ENCODE measurements around the gene PXDC1.

Gene PXDC1

DNA sequence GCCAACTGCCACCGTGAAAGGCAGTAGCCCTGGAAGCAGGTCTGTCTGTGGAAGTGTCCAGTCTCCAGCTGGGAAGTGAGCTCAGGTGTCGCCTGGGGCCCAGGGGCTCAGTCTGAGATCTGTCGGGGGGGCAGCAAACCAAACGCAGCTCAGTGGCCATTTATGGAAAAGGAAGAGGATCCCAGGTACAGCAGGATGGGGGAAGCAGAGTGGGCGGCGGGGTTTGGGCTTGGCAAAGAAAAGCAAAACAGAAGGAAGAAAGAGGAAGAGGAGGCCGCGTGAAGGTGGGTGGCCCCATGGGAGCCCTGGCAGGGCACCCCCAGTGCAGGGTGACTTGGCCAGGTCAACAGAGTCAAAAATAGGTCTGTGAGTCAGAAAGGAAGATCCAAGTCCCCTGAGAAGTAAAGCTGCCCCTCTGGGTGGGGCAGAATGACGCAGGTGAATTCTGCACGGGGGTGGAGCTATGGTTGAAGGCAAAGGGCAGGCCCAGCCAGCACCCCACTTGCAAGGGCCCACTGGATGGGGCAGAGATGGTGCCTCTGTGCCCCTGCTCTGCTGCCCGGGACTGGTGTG is 5.3 kb downstream of the PXDC1 start:
- no peak for DNase-seq

DNA sequence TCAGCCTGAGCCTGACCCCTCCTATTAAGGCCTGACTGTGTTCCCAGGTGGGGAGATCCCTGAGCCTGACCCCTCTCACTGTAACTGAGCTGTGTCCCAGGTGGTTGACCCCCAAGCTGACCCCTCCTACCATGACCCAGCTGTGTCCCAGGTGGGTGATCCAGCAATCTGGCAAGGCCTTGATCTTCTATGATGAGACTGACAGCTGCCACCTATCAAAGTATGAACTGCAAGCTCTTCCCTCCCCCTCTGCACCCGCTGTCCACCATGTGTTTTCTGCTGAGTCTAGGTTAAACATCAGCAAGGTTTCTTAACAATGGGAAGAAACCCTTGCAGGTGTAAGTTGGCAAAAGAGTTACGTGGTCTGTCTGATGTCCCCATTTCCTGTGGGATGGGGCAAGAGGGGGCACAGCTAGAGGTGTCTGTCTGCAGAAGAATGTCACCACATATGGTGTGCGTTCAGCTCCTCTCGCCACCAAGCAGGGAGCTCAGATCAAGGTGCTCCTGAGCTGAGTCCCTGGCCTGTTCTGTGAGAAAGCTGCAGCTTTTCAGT is 5.9 kb downstream of the PXDC1 start:
- no peak for DNase-seq

DNA sequence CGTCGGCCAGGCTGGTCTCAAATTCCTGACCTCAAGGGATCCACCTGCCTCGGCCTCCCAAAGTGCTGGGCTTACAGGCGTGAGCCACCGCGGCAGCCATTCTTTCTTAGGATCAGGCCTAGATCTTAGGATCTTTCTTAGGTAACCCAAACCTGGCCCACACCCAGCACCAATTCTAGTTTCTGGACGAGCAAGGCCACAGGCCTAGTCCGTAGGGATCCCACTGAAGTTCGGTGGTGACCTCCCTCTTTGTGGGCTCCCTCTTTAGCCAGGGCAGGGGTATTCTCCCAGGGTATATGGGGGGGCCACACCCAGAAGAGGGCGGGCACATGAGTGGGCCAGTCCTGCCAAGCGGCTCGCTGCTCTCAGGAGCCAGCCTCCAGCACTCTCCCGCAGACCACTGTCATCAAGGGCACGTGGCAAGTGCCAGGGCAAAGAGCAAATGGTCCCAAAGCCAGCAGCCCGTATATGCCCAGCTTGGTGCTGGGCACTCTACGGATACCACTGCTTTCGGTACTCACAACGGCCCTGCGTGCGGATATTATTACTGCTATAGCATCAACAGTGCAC is 6.5 kb downstream of the PXDC1 start:
- DNase-seq, result no peak

DNA sequence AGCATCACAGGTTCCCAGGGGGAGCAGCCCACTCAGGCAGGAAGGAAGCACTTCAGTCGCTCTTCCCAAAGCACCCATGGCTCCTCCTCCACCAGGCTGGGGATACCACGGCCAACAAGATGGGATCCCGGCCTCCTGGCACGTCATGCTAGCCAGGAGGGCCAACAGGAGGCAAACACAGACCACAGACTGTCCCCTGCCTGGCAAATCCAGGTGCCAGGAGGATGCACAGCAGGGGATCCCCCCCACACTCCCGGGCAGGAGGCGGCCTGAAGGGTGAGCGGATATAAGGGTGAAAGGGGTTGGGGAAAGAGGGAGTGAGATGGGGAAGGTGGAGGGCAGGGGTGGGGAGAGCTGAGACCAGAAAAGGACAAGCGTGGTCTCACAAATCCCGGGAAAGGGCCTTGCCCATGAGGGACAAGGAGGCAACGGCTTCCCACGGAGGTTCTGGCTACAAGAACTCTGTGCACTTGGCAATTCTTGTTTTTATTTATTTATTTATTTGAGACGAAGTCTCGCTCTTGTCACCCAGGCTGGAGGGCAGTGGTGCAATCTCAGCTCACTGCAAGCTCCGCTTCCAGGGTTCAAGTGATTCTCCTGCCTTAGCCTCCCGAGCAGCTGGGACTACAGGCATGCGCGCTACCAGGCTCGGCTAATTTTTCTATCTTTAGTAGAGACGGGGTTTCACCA is 7.2 kb downstream of the PXDC1 start:
- DNase-seq, result no peak

DNA sequence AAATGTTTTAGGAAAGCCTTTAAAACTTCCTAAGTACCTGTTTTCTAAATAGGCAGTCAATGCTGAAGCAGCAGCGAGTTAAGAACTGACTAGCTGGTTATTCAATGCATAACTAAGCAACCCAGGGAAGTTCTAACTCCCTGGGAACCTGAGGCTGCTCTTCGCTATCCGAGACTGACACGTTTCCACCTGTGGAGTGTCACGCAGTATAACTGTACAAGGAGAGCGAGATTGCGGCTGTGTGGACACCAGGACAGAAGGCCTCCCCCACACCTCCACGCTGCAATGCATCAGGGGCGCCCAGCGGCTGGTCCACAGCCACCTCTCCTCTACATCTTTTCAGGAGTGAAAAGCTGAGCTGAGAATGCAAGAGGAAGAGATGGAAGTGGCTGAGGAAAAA is 8.0 kb downstream of the PXDC1 start:
- DNase-seq, result no peak

DNA sequence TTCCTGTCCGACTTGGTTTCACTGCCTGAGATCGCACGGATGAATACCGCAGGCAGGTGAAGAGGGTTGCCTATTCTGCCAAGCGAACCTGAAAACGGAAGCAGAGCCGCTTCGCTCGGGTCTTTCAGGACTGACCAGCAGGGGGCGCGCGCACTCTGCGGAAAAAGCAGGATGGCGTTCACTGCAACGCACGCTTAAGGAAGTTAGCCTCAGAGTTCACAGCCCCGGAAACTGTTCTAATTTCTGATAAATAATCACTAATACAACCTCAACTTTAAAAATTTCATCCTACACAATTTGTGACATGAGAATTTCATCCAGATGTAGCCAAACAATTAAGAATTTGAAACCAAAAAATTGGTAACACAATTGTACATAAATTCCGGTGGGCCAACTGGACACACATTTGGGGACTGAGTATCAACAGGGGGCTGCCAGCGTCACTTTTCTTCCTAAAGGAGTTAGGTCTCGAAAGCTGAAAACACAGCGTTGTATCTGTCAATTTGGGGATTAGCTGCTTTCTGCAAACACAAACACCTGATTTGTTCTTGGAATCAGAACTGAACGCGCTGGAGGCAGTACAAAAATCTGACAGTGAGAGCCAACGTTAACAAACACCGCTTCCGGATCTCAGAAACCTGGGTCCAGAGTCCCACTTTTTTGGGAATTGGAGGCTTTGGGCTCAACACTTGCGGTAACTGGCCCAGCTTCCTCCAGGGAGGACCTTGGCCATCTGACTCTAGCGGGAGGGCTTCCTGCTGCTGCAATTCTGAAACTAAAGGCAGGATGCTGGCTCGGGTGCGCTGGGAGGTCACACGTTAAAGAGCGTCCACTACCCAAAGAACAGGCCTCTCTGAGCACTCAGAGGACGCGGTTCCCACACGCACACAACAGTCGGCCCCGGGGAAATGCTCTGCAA is 8.8 kb downstream of the PXDC1 start:
- DNase-seq, result peak; percentile 46

DNA sequence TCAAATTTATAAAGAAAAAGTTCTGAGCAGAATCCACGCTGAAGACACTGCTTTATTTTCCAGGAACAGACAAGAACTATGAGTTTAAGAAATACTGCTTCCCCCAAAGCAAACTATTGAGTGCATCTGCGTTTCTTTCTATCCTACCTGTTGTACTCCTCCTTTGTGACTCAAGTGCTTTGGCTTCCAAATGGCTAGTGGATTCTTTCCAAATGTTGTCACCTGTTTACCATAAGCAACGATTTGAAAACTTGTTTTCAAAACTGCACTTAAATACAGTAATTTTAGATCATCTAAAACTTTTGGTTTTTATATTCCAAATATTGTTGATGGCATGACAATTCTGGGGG is 9.5 kb downstream of the PXDC1 start:
- DNase-seq, result no peak

DNA sequence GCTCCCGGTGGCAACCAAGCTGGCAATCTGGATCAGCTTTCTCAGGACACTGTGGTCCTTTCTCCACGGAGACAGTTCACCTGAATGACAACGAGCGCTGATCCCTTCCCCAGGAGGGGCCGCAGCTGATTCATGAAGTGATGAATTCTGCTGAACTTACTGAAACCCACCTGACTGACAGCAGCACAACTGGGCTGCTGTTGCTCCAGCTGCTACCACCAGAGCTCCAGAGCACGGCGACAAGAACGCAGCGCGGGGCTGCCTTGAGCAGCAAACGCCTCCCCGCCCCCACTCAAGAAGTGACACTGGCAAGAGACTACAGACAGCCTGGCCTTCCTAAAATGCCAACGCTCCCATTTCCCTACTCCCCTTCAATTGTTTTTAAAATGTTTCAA is 10.0 kb downstream of the PXDC1 start:
- no peak for DNase-seq

DNA sequence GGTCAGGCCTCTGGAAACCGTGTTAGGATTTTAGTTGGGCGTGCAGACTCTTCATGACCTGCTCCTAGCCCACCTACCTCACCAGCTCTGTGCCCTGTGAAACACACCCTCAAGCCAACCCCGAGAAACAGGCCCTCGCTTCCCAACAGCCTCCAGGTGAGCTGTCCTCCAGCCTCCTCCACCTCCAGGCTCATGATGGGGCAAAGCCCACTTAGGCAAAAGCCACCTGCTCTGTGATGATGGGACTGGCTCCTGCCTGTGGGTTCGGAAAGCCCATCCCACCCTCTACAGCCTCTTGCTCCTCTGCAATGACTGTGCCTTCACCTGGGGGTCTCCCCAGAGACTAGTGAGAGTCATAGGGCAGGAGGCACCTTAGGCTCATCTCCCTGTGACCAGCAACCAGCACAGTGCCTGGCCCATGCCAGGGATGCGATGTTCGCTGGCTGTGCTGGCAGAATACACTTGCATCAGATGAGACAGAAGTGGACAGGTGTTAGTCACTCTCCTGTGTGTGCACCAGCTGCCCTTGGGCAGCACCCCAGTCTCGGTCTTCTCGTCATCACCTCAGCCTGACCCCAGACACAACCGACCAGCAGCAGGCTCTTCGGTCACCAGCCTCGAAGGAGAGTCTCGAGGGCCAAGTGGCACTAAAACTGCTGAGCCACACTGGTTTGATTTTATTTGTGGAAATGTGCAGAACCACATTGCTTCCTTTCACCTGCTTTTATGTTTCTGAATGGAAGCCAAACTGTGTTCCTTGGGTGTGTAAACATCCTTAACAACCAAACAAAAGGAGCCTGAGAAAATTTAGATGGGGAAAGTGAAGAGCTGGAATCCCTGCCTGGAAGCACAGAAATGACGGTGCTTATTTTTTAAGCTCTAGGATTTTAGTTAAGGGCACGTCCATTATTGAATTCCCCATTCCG is 10.7 kb downstream of the PXDC1 start:
- no peak for DNase-seq

DNA sequence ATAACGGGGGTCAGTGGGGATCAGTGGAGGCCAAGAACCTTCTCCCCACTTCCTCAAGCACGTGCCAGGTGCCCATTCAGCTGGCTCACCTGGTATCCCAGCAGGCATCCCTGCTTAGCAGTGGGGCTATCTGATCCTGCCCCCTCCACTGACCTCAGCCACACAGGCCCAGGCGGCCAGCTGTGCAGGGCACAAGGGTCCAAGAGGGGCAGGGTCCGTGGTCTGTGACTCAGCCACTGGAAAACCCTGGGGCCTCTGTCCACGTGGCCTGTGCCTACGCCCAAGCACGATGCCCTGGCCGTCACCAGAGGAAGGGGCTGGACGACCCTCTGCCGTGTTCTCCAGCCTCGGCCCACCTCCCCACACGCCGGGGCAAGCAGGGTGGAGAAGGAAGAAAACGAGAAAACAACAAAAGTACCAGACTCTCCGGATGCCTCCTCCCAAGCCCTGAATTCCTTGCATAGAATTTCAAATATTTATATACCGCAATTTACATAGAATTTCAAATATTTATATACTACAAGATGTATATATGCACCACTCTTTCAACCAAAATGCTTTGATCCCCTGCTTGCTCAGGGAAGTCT is 12.1 kb downstream of the PXDC1 start:
- DNase-seq, result no peak

DNA sequence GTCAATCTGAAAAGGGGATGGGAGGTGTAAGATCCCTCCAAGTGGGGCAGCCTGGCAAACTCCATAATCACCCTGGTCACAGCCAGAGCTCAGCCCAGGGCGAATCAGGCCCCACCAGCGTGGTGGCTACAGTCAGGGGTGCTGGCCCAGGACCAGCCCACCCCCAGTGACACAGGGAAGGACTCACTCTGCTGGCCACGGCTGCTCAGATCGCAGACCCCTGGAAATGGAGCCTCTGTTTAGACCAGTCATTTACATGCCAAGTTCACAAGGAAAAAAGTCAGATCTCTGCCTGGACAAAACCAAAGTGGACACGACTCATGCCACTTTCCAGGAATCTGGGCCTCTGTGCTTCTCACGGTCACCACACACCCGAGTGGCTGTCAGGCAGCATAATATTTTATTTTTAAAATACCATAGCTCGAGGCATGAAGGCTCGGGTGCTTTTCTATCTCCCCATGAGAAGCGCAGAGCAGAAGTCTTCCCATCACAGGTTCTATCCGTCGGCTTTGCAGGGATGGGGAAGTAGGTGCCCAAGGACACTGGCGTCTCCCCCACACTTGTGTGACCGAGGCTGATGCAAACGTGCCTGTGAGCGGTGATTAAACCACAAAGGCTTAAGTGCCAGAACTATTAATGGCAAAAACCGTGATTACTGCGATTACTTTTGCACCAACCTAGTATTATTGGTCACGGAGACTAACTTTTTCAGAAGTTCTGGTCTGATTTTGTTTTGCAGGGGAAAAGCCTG is 13.0 kb downstream of the PXDC1 start:
- DNase-seq, result no peak

DNA sequence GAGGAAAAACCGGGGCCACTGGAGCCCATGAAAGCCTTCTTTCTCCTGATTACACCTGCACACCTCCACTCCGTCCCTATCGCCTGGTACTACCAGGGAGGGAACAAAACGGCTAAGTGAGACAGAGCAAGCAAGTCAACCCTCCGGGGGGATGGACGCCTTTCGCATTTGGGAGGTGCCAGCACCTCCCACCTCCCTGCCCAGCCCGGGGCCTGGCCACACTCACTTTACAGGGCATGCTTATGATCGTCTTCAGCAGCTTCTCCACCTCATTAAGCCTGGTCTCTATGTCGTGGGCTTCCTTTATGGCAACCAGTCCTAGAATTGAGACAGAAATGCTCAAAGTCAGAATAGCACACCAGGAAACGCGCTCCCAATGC is 13.7 kb downstream of the PXDC1 start:
- DNase-seq, result no peak

DNA sequence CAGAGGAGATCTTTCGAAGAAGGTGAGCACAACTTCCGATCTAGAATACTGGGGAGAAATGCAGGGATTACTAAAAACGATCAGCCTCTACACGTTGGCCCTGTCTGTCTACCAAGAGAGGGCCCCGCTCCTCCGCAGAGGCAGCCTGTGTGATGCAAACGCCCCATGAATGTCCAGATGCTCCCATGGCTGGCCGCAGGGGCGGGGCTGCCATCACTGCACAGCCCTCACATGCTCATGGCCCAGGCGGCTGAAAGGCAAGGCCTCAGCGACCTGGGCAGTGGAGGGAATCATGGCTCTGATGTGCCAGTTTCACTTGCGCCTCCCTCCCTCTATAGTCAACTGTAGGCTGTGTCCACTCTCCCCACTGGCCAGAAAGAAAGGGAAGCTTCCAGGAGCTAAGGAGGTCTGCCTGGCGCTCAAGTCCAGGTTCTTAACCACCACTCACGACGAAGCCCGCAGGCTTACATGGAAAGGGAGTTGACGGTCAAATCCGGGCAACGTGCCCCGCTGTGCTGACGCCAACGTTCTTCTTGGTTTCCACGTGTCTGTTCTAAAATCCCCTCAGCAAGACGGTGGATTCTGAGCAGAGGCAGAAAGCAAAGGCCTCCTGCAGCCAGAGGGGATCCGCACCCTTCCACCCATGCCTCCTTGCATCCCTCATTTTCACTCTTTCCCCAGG is 14.2 kb downstream of the PXDC1 start:
- no peak for DNase-seq

DNA sequence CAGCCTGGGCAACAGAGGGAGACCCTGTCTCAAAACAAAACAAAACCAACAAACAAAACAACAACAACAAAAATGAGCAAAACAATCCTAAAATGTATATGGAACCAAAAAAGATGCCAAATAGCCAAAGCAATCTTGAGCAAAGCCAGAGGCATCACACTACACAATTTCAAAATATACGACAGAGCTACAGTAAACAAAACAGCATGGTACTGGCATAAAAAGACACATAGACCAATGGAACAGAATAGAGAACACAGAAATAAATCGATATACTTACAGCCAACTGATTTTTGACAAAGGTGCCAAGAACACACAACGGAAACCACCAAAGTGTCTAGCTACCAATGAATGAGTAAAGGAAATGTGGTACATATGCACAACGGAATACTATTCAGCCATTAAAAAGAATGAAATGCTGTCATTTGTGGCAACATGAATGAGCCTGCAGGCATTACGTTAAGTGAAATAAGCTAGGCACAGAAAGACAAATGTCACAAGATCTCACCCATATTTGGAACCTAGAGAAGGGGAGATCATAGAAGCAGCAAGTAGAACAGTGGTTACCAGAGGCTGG is 16.4 kb downstream of the PXDC1 start:
- DNase-seq, result no peak

DNA sequence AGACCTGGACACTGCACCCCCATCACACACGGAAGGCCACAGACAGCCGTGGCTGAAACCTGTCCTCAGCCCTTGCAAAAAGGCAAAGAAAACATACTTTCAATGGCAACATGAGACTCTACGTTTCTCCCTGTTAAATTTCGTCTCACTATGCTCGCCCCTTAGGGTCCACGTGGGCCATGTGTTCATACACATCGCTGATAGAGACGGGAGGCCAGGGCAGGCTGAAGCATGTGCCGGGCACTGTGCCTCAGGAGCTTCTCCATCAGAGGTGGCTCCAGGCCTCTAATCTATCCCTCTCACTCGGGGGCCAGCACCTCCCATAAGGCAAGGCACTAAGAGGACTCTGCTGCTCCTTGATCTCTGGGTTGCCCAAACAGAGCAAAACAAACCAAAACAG is 17.5 kb downstream of the PXDC1 start:
- no peak for DNase-seq

DNA sequence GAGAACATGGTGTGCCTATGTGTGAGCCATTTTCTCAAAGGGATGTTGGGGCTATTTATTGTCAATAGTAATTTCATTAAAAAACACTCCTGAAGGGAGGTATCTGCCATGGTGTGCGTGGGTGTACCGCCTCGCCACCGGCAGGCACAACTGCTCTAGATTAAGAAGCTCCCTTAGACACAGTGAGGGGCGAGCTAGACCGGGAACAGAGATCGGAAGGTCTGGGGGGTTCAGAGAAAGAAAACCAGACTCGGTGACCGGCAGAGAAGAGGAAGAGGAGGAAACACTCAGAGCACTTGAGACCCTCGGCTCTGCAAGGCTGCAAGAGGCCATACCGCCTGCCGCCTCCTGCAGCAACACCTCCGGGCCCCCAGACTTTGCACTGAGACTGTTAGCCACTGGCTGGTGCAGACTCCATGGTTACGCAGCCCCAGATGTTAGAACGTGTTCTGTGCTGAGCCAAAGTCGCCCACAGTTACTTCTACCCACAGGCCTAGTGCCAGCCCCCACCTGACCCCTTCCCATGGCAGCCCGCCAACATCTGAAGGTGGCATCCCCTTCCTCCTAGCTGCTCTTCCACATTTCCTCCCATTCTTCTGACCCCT is 18.1 kb downstream of the PXDC1 start:
- no peak for DNase-seq

DNA sequence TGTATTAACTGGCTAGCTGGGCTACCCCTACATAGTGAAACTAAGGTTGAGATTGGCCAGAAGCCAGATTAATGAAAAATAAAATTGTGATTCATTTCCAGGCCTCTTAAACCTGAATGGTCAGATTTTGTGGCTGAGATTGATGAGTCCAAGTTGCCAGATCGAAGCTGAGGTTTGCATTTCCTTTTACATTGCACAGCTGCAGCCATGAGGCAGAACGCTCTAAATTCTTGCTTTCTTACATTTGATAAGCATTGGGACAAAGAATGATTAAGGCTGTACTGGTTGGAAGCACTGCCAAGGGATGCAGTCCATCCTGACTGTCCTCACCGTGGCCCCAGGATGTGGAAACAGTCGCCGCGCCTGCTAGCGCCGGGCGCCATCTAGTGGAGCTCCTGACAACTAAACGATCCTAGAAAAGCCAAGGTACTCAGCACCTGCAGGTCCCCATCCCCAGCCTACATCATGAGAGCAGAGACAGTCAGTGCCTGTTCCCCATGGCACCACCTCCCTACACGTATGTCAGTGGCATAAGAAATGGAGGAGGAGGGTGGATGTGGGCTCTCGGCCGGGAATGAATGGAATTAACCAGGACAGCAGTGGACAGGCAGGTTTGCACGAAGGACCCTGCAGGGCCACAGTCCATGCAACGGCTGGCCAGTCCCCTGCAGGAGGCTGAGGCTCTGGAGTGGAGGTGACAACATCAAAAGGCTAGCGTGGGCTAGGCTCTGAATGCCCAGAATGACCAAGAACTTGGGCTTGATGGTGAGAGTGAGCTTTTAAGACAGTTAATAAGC is 19.0 kb downstream of the PXDC1 start:
- DNase-seq, result no peak

DNA sequence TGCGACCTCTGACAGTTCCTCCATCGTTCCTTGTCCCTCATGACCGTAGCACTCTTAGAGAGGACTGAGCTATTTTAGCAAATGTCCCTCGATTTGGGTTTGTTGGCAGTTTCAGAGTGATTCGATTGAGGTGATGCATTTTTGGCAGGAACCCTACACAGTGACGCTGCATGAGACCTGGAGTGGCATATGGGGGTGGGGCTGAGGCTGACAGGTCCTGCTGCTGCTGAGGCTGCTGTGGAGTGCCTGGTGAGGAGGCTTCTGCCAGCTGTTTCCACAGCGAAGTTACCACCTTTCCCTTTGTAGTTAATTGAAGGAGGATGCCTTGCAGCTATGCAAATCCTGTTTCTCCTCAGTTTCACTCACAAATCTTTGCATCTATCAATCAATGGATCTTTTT is 19.8 kb downstream of the PXDC1 start:
- no peak for DNase-seq
